ENCODE measurements around the gene C19orf38. TPM values are rescaled to one million over a fixed set of nuclear protein-coding genes. Genes with fewer than 3 reads are reported as not detected.

The C19orf38 gene
- total and polyA plus RNA-seq, 2 experiments from 2014 or later: 0.45 TPM; not detected in 1

GRCh38 chr19:10881403-10882107 lies 33.3 kb downstream of the C19orf38 start:
- Histone ChIP-seq H2AFZ (no peak overlapping the region), H4K20me1 (replicated peaks; ENCODE audit: insufficient read depth) (peaks cover 5% of the 10 kb centered on the region; the same call in 1 of the 2 replicates), H3K27me3 (ENCODE audit: insufficient read depth) (no peaks in the 10 kb centered on the region), H3K9me2 (ENCODE audit: insufficient read depth) (no peaks in the 10 kb centered on the region; the same call in 1 of the 2 replicates), H3K79me2 (replicated peaks; ENCODE audit: insufficient read depth) (peaks cover 95% of the 10 kb centered on the region), H3K27ac (ENCODE audit: low read depth) (peak overlapping the region; percentile 11), H3K4me1 (ENCODE audit: insufficient read depth) (peaks cover 63% of the 10 kb centered on the region), H3K4me3 (peak overlapping the region; percentile 37; the same call in 1 of the 2 replicates), H3K36me3 (ENCODE audit: insufficient read depth) (no peaks in the 10 kb centered on the region), H3K4me2 (peak overlapping the region; percentile 75), H3F3A (replicated peaks; ENCODE audit: low read depth) (peaks cover 38% of the 10 kb centered on the region)
- peak; percentile 58 for DNase-seq (ENCODE audit: low spot score)
- Mint-ChIP-seq H3K4me1 (peaks cover 63% of the 10 kb centered on the region), H3K9me3 (no peaks in the 10 kb centered on the region), H3K27me3 (ENCODE audit: insufficient read depth, low read depth, poor library complexity) (peaks cover 21% of the 10 kb centered on the region), H3K4me3 (peak overlapping the region; percentile 32), H3K27ac (peak overlapping the region; percentile 87), H3K36me3 (ENCODE audit: low read depth) (peaks cover 11% of the 10 kb centered on the region)
- peak; percentile 9 for ATAC-seq
- no peak for TF ChIP-seq POLR2AphosphoS5 (IDR thresholded peaks at IDR 0.05; ENCODE audit: low read depth)
- TF ChIP-seq, protein P1, sequence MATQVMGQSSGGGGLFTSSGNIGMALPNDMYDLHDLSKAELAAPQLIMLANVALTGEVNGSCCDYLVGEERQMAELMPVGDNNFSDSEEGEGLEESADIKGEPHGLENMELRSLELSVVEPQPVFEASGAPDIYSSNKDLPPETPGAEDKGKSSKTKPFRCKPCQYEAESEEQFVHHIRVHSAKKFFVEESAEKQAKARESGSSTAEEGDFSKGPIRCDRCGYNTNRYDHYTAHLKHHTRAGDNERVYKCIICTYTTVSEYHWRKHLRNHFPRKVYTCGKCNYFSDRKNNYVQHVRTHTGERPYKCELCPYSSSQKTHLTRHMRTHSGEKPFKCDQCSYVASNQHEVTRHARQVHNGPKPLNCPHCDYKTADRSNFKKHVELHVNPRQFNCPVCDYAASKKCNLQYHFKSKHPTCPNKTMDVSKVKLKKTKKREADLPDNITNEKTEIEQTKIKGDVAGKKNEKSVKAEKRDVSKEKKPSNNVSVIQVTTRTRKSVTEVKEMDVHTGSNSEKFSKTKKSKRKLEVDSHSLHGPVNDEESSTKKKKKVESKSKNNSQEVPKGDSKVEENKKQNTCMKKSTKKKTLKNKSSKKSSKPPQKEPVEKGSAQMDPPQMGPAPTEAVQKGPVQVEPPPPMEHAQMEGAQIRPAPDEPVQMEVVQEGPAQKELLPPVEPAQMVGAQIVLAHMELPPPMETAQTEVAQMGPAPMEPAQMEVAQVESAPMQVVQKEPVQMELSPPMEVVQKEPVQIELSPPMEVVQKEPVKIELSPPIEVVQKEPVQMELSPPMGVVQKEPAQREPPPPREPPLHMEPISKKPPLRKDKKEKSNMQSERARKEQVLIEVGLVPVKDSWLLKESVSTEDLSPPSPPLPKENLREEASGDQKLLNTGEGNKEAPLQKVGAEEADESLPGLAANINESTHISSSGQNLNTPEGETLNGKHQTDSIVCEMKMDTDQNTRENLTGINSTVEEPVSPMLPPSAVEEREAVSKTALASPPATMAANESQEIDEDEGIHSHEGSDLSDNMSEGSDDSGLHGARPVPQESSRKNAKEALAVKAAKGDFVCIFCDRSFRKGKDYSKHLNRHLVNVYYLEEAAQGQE (IDR thresholded peaks at IDR 0.05; ENCODE audit: unreplicated experiment): no peak
- TF ChIP-seq JUNB (IDR thresholded peaks at IDR 0.05; ENCODE audit: unreplicated experiment): no peak
- TF ChIP-seq EZH2phosphoT487 (IDR thresholded peaks at IDR 0.05; ENCODE audit: unreplicated experiment): no peak
- TF ChIP-seq ETS1 (IDR thresholded peaks at IDR 0.05): no peak
- TF ChIP-seq ZNF462 (CRISPR knock-in tag; IDR thresholded peaks at IDR 0.05): no peak
- TF ChIP-seq NANOG (IDR thresholded peaks at IDR 0.05; ENCODE audit: borderline replicate concordance): no peak
- no peak for TF ChIP-seq EZH2 (IDR thresholded peaks at IDR 0.05; ENCODE audit: low read depth, unreplicated experiment)
- TF ChIP-seq ZNF114 (CRISPR knock-in tag; IDR thresholded peaks at IDR 0.05): no peak
- TF ChIP-seq STAT1 (IDR thresholded peaks at IDR 0.05; ENCODE audit: unreplicated experiment): no peak
- TF ChIP-seq CREB1 (CRISPR knock-in tag; IDR thresholded peaks at IDR 0.05; ENCODE audit: low read depth): no peak
- no peak for TF ChIP-seq ZNF331 (CRISPR knock-in tag; IDR thresholded peaks at IDR 0.05; ENCODE audit: low read depth)
- TF ChIP-seq CTCF (conservative IDR thresholded peaks at IDR 0.05; ENCODE audit: low read depth in 2 of 2): no peak
